ENCODE data around the gene XYLT1. TPM values are rescaled to one million over a fixed set of nuclear protein-coding genes. Genes with fewer than 3 reads are reported as not detected.

The XYLT1 gene
- total RNA-seq, 1 donor from 2014 or later, result 41.6 TPM

GRCh38 chr16:17170435-17170834 is 300.3 kb downstream of the XYLT1 start:
- intact Hi-C loops (cut with micrococcal nuclease), result no loop called here

GRCh38 chr16:17168181-17168580 is 302.6 kb downstream of the XYLT1 start:
- intact Hi-C loops (cut with micrococcal nuclease), result no loop called here

- intact Hi-C loops (cut with micrococcal nuclease), result no loop called here
Measured at GRCh38 chr16:17166095-17166494, 304.7 kb downstream of the XYLT1 start.

GRCh38 chr16:17162560-17162959 is 308.2 kb downstream of the XYLT1 start:
- intact Hi-C loops (cut with micrococcal nuclease), result no loop called here

GRCh38 chr16:17160920-17161431 is 309.8 kb downstream of the XYLT1 start:
- intact Hi-C loops (cut with micrococcal nuclease), result no loop called here

- intact Hi-C loops (cut with micrococcal nuclease), result no loop called here
Measured at GRCh38 chr16:17160285-17160853, 310.4 kb downstream of the XYLT1 start.

- intact Hi-C loops (cut with micrococcal nuclease), result no loop called here
Measured at GRCh38 chr16:17159617-17160016, 311.1 kb downstream of the XYLT1 start.

- intact Hi-C loops (cut with micrococcal nuclease), result no loop called here
Measured at GRCh38 chr16:17155936-17156335, 314.8 kb downstream of the XYLT1 start.

GRCh38 chr16:17155485-17155884 is 315.3 kb downstream of the XYLT1 start:
- intact Hi-C loops (cut with micrococcal nuclease), result no loop called here

- intact Hi-C loops (cut with micrococcal nuclease), result no loop called here
Measured at GRCh38 chr16:17154981-17155380, 315.8 kb downstream of the XYLT1 start.

- intact Hi-C loops (cut with micrococcal nuclease), result no loop called here
Measured at GRCh38 chr16:17152311-17152710, 318.4 kb downstream of the XYLT1 start.

- intact Hi-C loops (cut with micrococcal nuclease), result no loop called here
Measured at GRCh38 chr16:17151335-17151734, 319.4 kb downstream of the XYLT1 start.

GRCh38 chr16:17149904-17150483 is 320.8 kb downstream of the XYLT1 start:
- intact Hi-C loops (cut with micrococcal nuclease), result no loop called here

GRCh38 chr16:17147942-17148341 is 322.8 kb downstream of the XYLT1 start:
- intact Hi-C loops (cut with micrococcal nuclease), result no loop called here

GRCh38 chr16:17145029-17145428 is 325.7 kb downstream of the XYLT1 start:
- intact Hi-C loops (cut with micrococcal nuclease), result no loop called here

GRCh38 chr16:17144431-17144830 is 326.3 kb downstream of the XYLT1 start:
- intact Hi-C loops (cut with micrococcal nuclease), result no loop called here

GRCh38 chr16:17143546-17144419 is 327.0 kb downstream of the XYLT1 start:
- intact Hi-C loops (cut with micrococcal nuclease), result no loop called here

GRCh38 chr16:17138801-17139200 is 332.0 kb downstream of the XYLT1 start:
- intact Hi-C loops (cut with micrococcal nuclease), result no loop called here

- intact Hi-C loops (cut with micrococcal nuclease), result no loop called here
Measured at GRCh38 chr16:17135439-17135838, 335.3 kb downstream of the XYLT1 start.

GRCh38 chr16:17134586-17134985 is 336.2 kb downstream of the XYLT1 start:
- intact Hi-C loops (cut with micrococcal nuclease), result no loop called here

- intact Hi-C loops (cut with micrococcal nuclease), result no loop called here
Measured at GRCh38 chr16:17133851-17134250, 336.9 kb downstream of the XYLT1 start.

GRCh38 chr16:17131351-17131750 is 339.4 kb downstream of the XYLT1 start:
- intact Hi-C loops (cut with micrococcal nuclease), result no loop called here
